ENCODE data around the gene USP34.

- TF ChIP-seq CBX5 (IDR thresholded peaks at IDR 0.05; ENCODE audit: low read depth, low read length) (no peak), EP300 (IDR thresholded peaks at IDR 0.05; ENCODE audit: borderline replicate concordance in 1 of 2, low read depth in 2 of 2, low read length in 2 of 2) (no peak), CTCF (IDR thresholded peaks at IDR 0.05; ENCODE audit: control extremely low read depth in 1 of 3, insufficient read depth in 1 of 3, low read depth in 1 of 3, low read length in 3 of 3) (no peak), TAF7 (optimal IDR thresholded peaks at IDR 0.05; ENCODE audit: borderline replicate concordance, low read depth, low read length) (no peak), TBP (IDR thresholded peaks at IDR 0.05; ENCODE audit: low read depth, low read length) (no peak), RAD21 (IDR thresholded peaks at IDR 0.05 in 1 of 2, conservative IDR thresholded peaks at IDR 0.05 in 1 of 2; ENCODE audit: low read depth in 2 of 2, low read length in 2 of 2) (no peak), GABPA (IDR thresholded peaks at IDR 0.05; ENCODE audit: borderline replicate concordance, insufficient read depth, low read length) (no peak), POLR2A (IDR thresholded peaks at IDR 0.05; ENCODE audit: control extremely low read depth in 1 of 2, low read depth in 2 of 2, low read length in 2 of 2) (no peak), TCF12 (IDR thresholded peaks at IDR 0.05; ENCODE audit: low read depth, low read length) (no peak), EZH2 (IDR thresholded peaks at IDR 0.05; ENCODE audit: low read depth, low read length, severe bottlenecking) (no peak)
Observed at GRCh38 chr2:61431345-61431744, 39.5 kb downstream of the USP34 start.

All from H1 (cell line).